SK-N-SH treated with all-trans-retinoic acid at 6 μM for 48 hours (cell line): ENCODE measurements around the gene SNAPC4.

ENCODE experiments used
- ATAC-seq: fragments of 200-7000 bp; cut with Tn5 transposase; 3 replicates; pipeline ENCODE4 v1.9.1; 2020; ENCODE audit warnings: mild to moderate bottlenecking, moderate library complexity
- ARNTL ChIP-seq: fragments of 450-650 bp; formaldehyde crosslinking; IDR thresholded peaks from 2 replicates; pipeline ENCODE4 v1.5.0; 2020; ENCODE audit warnings: low read depth, mild to moderate bottlenecking, moderate library complexity, borderline replicate concordance
- BACH2 ChIP-seq: fragments of 250-450 bp; sonication (Bioruptor Pico); IDR thresholded peaks from 2 replicates; pipeline ENCODE4 v1.9.0; 2021; ENCODE audit warnings: mild to moderate bottlenecking, borderline replicate concordance
- CSDC2 ChIP-seq: fragments of 250-450 bp; sonication (Bioruptor Pico); IDR thresholded peaks from 2 replicates; pipeline ENCODE4 v1.5.0; 2020; ENCODE audit warnings: mild to moderate bottlenecking, moderate library complexity
- GLIS3 ChIP-seq: fragments of 250-450 bp; sonication (Bioruptor Pico); IDR thresholded peaks from 2 replicates; pipeline ENCODE4 v1.5.0; 2020; ENCODE audit warnings: mild to moderate bottlenecking, moderate library complexity
- ISL1 ChIP-seq: fragments of 250-450 bp; sonication (Bioruptor Pico); IDR thresholded peaks from 2 replicates; pipeline ENCODE4 v2.1.2; 2022; ENCODE audit warnings: mild to moderate bottlenecking, moderate library complexity
- OSR1 ChIP-seq: fragments of 250-450 bp; sonication (Bioruptor Pico); IDR thresholded peaks from 2 replicates; pipeline ENCODE4 v1.8.0; 2022; ENCODE audit warnings: moderate library complexity, mild to moderate bottlenecking, inconsistent platforms
- PATZ1 ChIP-seq: fragments of 250-450 bp; sonication (Bioruptor Pico); IDR thresholded peaks from 2 replicates; pipeline ENCODE4 v1.8.0; 2020; ENCODE audit warnings: mild to moderate bottlenecking, moderate library complexity, borderline replicate concordance
- PPARA ChIP-seq: fragments of 250-450 bp; sonication (Bioruptor Pico); IDR thresholded peaks from 2 replicates; pipeline ENCODE4 v1.5.0; 2020; ENCODE audit warnings: mild to moderate bottlenecking, borderline replicate concordance
- RARB ChIP-seq: fragments of 250-450 bp; sonication (Bioruptor Pico); IDR thresholded peaks from 2 replicates; pipeline ENCODE4 v1.8.0; 2021; ENCODE audit warnings: mild to moderate bottlenecking, moderate library complexity
- SNAI2 ChIP-seq: fragments of 250-450 bp; sonication (Bioruptor Pico); IDR thresholded peaks from 2 replicates; pipeline ENCODE4 v1.5.0; 2020; ENCODE audit warnings: mild to moderate bottlenecking, moderate library complexity
- TCF4 ChIP-seq: fragments of 250-450 bp; sonication (Bioruptor Pico); IDR thresholded peaks from 2 replicates; pipeline ENCODE4 v1.8.0; 2021; ENCODE audit warnings: mild to moderate bottlenecking, moderate library complexity, borderline replicate concordance
- TOX ChIP-seq: fragments of 250-450 bp; sonication (Bioruptor Pico); IDR thresholded peaks from 2 replicates; pipeline ENCODE4 v1.8.0; 2021; ENCODE audit warnings: mild to moderate bottlenecking, moderate library complexity, borderline replicate concordance
- ZFP3 ChIP-seq: fragments of 250-450 bp; sonication (Bioruptor Pico); IDR thresholded peaks from 2 replicates; pipeline ENCODE4 v1.5.0; 2020; ENCODE audit warnings: mild to moderate bottlenecking, moderate library complexity
- ZNF565 ChIP-seq: fragments of 450-650 bp; formaldehyde crosslinking; conservative IDR thresholded peaks from 2 replicates; pipeline ENCODE4 v1.5.0; 2020; ENCODE audit warnings: low read depth, mild to moderate bottlenecking, moderate library complexity
- ZNF70 ChIP-seq: fragments of 450-650 bp; formaldehyde crosslinking; IDR thresholded peaks from 2 replicates; pipeline ENCODE4 v1.5.0; 2020; ENCODE audit warnings: mild to moderate bottlenecking, moderate library complexity
- ZNF8 ChIP-seq: fragments of 450-650 bp; formaldehyde crosslinking; IDR thresholded peaks from 2 replicates; pipeline ENCODE4 v1.5.0; 2020; ENCODE audit warnings: mild to moderate bottlenecking, moderate library complexity
- TF ChIP-seq, protein P1 (sequence below): fragments of 250-450 bp; sonication (Bioruptor Pico); IDR thresholded peaks from 2 replicates; pipeline ENCODE4 v1.5.1; 2021; ENCODE audit warnings: mild to moderate bottlenecking, moderate library complexity
- TF ChIP-seq, protein P2 (sequence below): fragments of 250-450 bp; sonication (Bioruptor Pico); IDR thresholded peaks from 2 replicates; pipeline ENCODE4 v1.5.1; 2020; ENCODE audit warnings: low read depth, mild to moderate bottlenecking, moderate library complexity
- TF ChIP-seq, protein P3 (sequence below): fragments of 250-450 bp; sonication (Bioruptor Pico); IDR thresholded peaks from 2 replicates; pipeline ENCODE4 v1.8.0; 2021; ENCODE audit warnings: low read depth, mild to moderate bottlenecking, moderate library complexity, borderline replicate concordance
- TF ChIP-seq, protein P4 (sequence below): fragments of 250-450 bp; sonication (Bioruptor Pico); IDR thresholded peaks from 2 replicates; pipeline ENCODE4 v1.5.0; 2020; ENCODE audit warnings: mild to moderate bottlenecking, moderate library complexity

Gene SNAPC4

GRCh38 chr9:136421791-136422190 is 21.8 kb upstream of the SNAPC4 start:
- ATAC-seq, result no peak
- no peak for TF ChIP-seq CSDC2 (CRISPR knock-in tag)
- no peak for TF ChIP-seq OSR1 (CRISPR knock-in tag)

- TF ChIP-seq CSDC2 (CRISPR knock-in tag), result no peak
- TF ChIP-seq ARNTL (CRISPR knock-in tag), result no peak
- no peak for TF ChIP-seq ZNF70 (CRISPR knock-in tag)
- no peak for TF ChIP-seq PATZ1 (CRISPR knock-in tag)
- no peak for TF ChIP-seq ZFP3 (CRISPR knock-in tag)
- TF ChIP-seq, protein P1, sequence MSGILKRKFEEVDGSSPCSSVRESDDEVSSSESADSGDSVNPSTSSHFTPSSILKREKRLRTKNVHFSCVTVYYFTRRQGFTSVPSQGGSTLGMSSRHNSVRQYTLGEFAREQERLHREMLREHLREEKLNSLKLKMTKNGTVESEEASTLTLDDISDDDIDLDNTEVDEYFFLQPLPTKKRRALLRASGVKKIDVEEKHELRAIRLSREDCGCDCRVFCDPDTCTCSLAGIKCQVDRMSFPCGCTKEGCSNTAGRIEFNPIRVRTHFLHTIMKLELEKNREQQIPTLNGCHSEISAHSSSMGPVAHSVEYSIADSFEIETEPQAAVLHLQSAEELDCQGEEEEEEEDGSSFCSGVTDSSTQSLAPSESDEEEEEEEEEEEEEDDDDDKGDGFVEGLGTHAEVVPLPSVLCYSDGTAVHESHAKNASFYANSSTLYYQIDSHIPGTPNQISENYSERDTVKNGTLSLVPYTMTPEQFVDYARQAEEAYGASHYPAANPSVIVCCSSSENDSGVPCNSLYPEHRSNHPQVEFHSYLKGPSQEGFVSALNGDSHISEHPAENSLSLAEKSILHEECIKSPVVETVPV (CRISPR knock-in tag), result no peak
- TF ChIP-seq, all 23 proteins: peak for 0
- ATAC-seq, result no peak
Measured at GRCh38 chr9:136419092-136419420, 19.1 kb upstream of the SNAPC4 start.

- TF ChIP-seq, protein P2, sequence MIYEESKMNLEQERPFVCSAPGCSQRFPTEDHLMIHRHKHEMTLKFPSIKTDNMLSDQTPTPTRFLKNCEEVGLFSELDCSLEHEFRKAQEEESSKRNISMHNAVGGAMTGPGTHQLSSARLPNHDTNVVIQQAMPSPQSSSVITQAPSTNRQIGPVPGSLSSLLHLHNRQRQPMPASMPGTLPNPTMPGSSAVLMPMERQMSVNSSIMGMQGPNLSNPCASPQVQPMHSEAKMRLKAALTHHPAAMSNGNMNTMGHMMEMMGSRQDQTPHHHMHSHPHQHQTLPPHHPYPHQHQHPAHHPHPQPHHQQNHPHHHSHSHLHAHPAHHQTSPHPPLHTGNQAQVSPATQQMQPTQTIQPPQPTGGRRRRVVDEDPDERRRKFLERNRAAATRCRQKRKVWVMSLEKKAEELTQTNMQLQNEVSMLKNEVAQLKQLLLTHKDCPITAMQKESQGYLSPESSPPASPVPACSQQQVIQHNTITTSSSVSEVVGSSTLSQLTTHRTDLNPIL, result no peak
- TF ChIP-seq, protein P3, sequence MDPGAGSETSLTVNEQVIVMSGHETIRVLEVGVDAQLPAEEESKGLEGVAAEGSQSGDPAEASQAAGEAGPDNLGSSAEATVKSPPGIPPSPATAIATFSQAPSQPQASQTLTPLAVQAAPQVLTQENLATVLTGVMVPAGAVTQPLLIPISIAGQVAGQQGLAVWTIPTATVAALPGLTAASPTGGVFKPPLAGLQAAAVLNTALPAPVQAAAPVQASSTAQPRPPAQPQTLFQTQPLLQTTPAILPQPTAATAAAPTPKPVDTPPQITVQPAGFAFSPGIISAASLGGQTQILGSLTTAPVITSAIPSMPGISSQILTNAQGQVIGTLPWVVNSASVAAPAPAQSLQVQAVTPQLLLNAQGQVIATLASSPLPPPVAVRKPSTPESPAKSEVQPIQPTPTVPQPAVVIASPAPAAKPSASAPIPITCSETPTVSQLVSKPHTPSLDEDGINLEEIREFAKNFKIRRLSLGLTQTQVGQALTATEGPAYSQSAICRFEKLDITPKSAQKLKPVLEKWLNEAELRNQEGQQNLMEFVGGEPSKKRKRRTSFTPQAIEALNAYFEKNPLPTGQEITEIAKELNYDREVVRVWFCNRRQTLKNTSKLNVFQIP (CRISPR knock-in tag), result no peak
- TF ChIP-seq GLIS3 (no peak), PATZ1 (CRISPR knock-in tag) (no peak), OSR1 (CRISPR knock-in tag) (no peak), CSDC2 (CRISPR knock-in tag) (no peak), BACH2 (CRISPR knock-in tag) (no peak), ZNF565 (no peak), RARB (CRISPR knock-in tag) (no peak), PPARA (CRISPR knock-in tag) (no peak), SNAI2 (CRISPR knock-in tag) (no peak), ZFP3 (CRISPR knock-in tag) (no peak), ISL1 (no peak), TCF4 (CRISPR knock-in tag) (no peak), TOX (no peak), ZNF8 (CRISPR knock-in tag) (no peak), ARNTL (CRISPR knock-in tag) (no peak), ZNF70 (CRISPR knock-in tag) (no peak)
- TF ChIP-seq, protein P4, sequence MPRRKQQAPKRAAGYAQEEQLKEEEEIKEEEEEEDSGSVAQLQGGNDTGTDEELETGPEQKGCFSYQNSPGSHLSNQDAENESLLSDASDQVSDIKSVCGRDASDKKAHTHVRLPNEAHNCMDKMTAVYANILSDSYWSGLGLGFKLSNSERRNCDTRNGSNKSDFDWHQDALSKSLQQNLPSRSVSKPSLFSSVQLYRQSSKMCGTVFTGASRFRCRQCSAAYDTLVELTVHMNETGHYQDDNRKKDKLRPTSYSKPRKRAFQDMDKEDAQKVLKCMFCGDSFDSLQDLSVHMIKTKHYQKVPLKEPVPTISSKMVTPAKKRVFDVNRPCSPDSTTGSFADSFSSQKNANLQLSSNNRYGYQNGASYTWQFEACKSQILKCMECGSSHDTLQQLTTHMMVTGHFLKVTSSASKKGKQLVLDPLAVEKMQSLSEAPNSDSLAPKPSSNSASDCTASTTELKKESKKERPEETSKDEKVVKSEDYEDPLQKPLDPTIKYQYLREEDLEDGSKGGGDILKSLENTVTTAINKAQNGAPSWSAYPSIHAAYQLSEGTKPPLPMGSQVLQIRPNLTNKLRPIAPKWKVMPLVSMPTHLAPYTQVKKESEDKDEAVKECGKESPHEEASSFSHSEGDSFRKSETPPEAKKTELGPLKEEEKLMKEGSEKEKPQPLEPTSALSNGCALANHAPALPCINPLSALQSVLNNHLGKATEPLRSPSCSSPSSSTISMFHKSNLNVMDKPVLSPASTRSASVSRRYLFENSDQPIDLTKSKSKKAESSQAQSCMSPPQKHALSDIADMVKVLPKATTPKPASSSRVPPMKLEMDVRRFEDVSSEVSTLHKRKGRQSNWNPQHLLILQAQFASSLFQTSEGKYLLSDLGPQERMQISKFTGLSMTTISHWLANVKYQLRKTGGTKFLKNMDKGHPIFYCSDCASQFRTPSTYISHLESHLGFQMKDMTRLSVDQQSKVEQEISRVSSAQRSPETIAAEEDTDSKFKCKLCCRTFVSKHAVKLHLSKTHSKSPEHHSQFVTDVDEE, result no peak
- TF ChIP-seq, protein P1 (CRISPR knock-in tag), result no peak
- TF ChIP-seq, all 23 proteins: peak for 0
- ATAC-seq, result no peak
Measured at GRCh38 chr9:136418182-136419091, 18.5 kb upstream of the SNAPC4 start.
